ENCODE measurements around the gene ARHGEF28. TPM values are rescaled to one million over a fixed set of nuclear protein-coding genes. Genes with fewer than 3 reads are reported as not detected.

Gene ARHGEF28
- total RNA-seq, 1 donor from 2014 or later, result 8.5 TPM

- no peak overlapping the region for H2AFZ ChIP-seq (ENCODE audit: low read depth, low read length)
- H3K79me2 ChIP-seq (ENCODE audit: insufficient read depth, low read length), result no peaks in the 10 kb centered on the region
- no peaks in the 10 kb centered on the region for H3K9me3 ChIP-seq (ENCODE audit: insufficient read depth, low read depth, low read length)
- no peak for FAIRE-seq
- no peak overlapping the region for H3K9ac ChIP-seq (ENCODE audit: low read length)
- Mint-ChIP-seq H3K36me3 (ENCODE audit: low read depth, unreplicated experiment) (peaks cover 2% of the 10 kb centered on the region), H3K9me3 (ENCODE audit: unreplicated experiment) (no peaks in the 10 kb centered on the region), H3K4me1 (ENCODE audit: low read depth, unreplicated experiment) (peaks cover 9% of the 10 kb centered on the region), H3K27me3 (ENCODE audit: low read depth, unreplicated experiment) (no peaks in the 10 kb centered on the region), H3K27ac (ENCODE audit: unreplicated experiment) (no peak overlapping the region), H3K4me3 (ENCODE audit: unreplicated experiment) (no peak overlapping the region)
- H3K4me2 ChIP-seq (ENCODE audit: low read length), result no peak overlapping the region
- TF ChIP-seq EZH2 (IDR thresholded peaks at IDR 0.05; ENCODE audit: insufficient read depth, low read length), result no peak
- no peak for TF ChIP-seq CTCF (IDR thresholded peaks at IDR 0.05; ENCODE audit: insufficient read depth, low read depth, low read length)
- no peaks in the 10 kb centered on the region for H4K20me1 ChIP-seq (ENCODE audit: insufficient read depth, low read length)
- DNase-seq (ENCODE audit: low read depth), result no peak
- H3K27ac ChIP-seq (ENCODE audit: low read depth, low read length), result no peak overlapping the region
- H3K4me3 ChIP-seq (ENCODE audit: insufficient read depth, low read depth, low read length), result no peak overlapping the region
- peaks cover 6% of the 10 kb centered on the region for H3K4me1 ChIP-seq (ENCODE audit: insufficient read depth, low read length)
- no peaks in the 10 kb centered on the region for H3K27me3 ChIP-seq (ENCODE audit: insufficient read depth, low read length)
- no peaks in the 10 kb centered on the region for H3K36me3 ChIP-seq (ENCODE audit: insufficient read depth, low read length)
These were observed 291.9 kb downstream of the ARHGEF28 start for GRCh38 chr5:73917891-73918290.

GRCh38 chr5:73918791-73919221 lies 292.8 kb downstream of the ARHGEF28 start:
- Mint-ChIP-seq H3K4me1 (ENCODE audit: low read depth, unreplicated experiment) (peaks cover 5% of the 10 kb centered on the region), H3K4me3 (ENCODE audit: unreplicated experiment) (no peak overlapping the region), H3K27me3 (ENCODE audit: low read depth, unreplicated experiment) (no peaks in the 10 kb centered on the region), H3K9me3 (ENCODE audit: unreplicated experiment) (no peaks in the 10 kb centered on the region), H3K36me3 (ENCODE audit: low read depth, unreplicated experiment) (peaks cover 2% of the 10 kb centered on the region), H3K27ac (ENCODE audit: unreplicated experiment) (no peak overlapping the region)
- no peaks in the 10 kb centered on the region for H3K27me3 ChIP-seq (ENCODE audit: insufficient read depth, low read length)
- no peaks in the 10 kb centered on the region for H3K36me3 ChIP-seq (ENCODE audit: insufficient read depth, low read length)
- FAIRE-seq (no peak), DNase-seq (ENCODE audit: low read depth) (peak; percentile 83)
- no peaks in the 10 kb centered on the region for H4K20me1 ChIP-seq (ENCODE audit: insufficient read depth, low read length)
- peaks cover 6% of the 10 kb centered on the region for H3K4me1 ChIP-seq (ENCODE audit: insufficient read depth, low read length)
- H3K9me3 ChIP-seq (ENCODE audit: insufficient read depth, low read depth, low read length), result no peaks in the 10 kb centered on the region
- H2AFZ ChIP-seq (ENCODE audit: low read depth, low read length), result no peak overlapping the region
- peak overlapping the region; percentile 28 for H3K9ac ChIP-seq (ENCODE audit: low read length)
- TF ChIP-seq EZH2 (IDR thresholded peaks at IDR 0.05; ENCODE audit: insufficient read depth, low read length) (no peak), CTCF (IDR thresholded peaks at IDR 0.05; ENCODE audit: insufficient read depth, low read depth, low read length) (no peak)
- H3K4me2 ChIP-seq (ENCODE audit: low read length), result peak overlapping the region; percentile 46
- no peak overlapping the region for H3K4me3 ChIP-seq (ENCODE audit: insufficient read depth, low read depth, low read length)
- H3K27ac ChIP-seq (ENCODE audit: low read depth, low read length), result peak overlapping the region; percentile 47
- H3K79me2 ChIP-seq (ENCODE audit: insufficient read depth, low read length), result no peaks in the 10 kb centered on the region

GRCh38 chr5:73921741-73922140 lies 295.7 kb downstream of the ARHGEF28 start:
- Histone ChIP-seq H3K4me1 (ENCODE audit: insufficient read depth, low read length) (peaks cover 6% of the 10 kb centered on the region), H3K27ac (ENCODE audit: low read depth, low read length) (no peak overlapping the region), H3K4me2 (ENCODE audit: low read length) (no peak overlapping the region), H3K9ac (ENCODE audit: low read length) (no peak overlapping the region), H3K9me3 (ENCODE audit: insufficient read depth, low read depth, low read length) (no peaks in the 10 kb centered on the region), H2AFZ (ENCODE audit: low read depth, low read length) (no peak overlapping the region), H3K4me3 (ENCODE audit: insufficient read depth, low read depth, low read length) (no peak overlapping the region), H4K20me1 (ENCODE audit: insufficient read depth, low read length) (no peaks in the 10 kb centered on the region), H3K36me3 (ENCODE audit: insufficient read depth, low read length) (no peaks in the 10 kb centered on the region), H3K27me3 (ENCODE audit: insufficient read depth, low read length) (no peaks in the 10 kb centered on the region), H3K79me2 (ENCODE audit: insufficient read depth, low read length) (no peaks in the 10 kb centered on the region)
- TF ChIP-seq EZH2 (IDR thresholded peaks at IDR 0.05; ENCODE audit: insufficient read depth, low read length) (no peak), CTCF (IDR thresholded peaks at IDR 0.05; ENCODE audit: insufficient read depth, low read depth, low read length) (no peak)
- Mint-ChIP-seq H3K27me3 (ENCODE audit: low read depth, unreplicated experiment) (no peaks in the 10 kb centered on the region), H3K4me1 (ENCODE audit: low read depth, unreplicated experiment) (peaks cover 5% of the 10 kb centered on the region), H3K27ac (ENCODE audit: unreplicated experiment) (no peak overlapping the region), H3K9me3 (ENCODE audit: unreplicated experiment) (no peaks in the 10 kb centered on the region), H3K4me3 (ENCODE audit: unreplicated experiment) (no peak overlapping the region), H3K36me3 (ENCODE audit: low read depth, unreplicated experiment) (no peaks in the 10 kb centered on the region)
- no peak for DNase-seq (ENCODE audit: low read depth)
- FAIRE-seq, result no peak
